Tibial nerve (tissue), 4 donors: ENCODE results near the gene MOB1B. TPM values are rescaled to one million over a fixed set of nuclear protein-coding genes. Genes with fewer than 3 reads are reported as not detected.

Experiments used
- DNase-seq, 2 donors: peaks; one replicate each; pipeline ENCODE4 v3.0.0-alpha.2; 2019; ENCODE audit warnings: low spot score in 2 of 2
- H3K27ac ChIP-seq, 4 donors: fragments of 200-600 bp; sonication (generic) in 3 of 4; one replicate each; pipeline ENCODE4 v1.5.1; 2017 to 2019; ENCODE audit warnings: mild to moderate bottlenecking in 1 of 4
- H3K27me3 ChIP-seq, 2 donors: fragments of 200-600 bp; sonication (generic) in 1 of 2; one replicate each; pipeline versions ENCODE4 v1.5.1 to v1.6.0; 2017 to 2019
- H3K36me3 ChIP-seq, 3 donors: fragments of 200-600 bp; sonication (generic); one replicate each; pipeline ENCODE4 v1.5.1; 2018 to 2019
- H3K4me1 ChIP-seq, 4 donors: fragments of 200-600 bp; sonication (generic) in 3 of 4; one replicate each; pipeline ENCODE4 v1.5.1; 2017 to 2019
- H3K4me3 ChIP-seq, 4 donors: fragments of 200-600 bp; sonication (generic) in 3 of 4; one replicate each; pipeline ENCODE4 v1.5.1; 2017 to 2019; ENCODE audit warnings: mild to moderate bottlenecking in 1 of 4, moderate library complexity in 1 of 4
- H3K9me3 ChIP-seq, 4 donors: fragments of 200-600 bp; sonication (generic) in 3 of 4; one replicate each; pipeline ENCODE4 v1.5.1; 2017 to 2019
- CTCF ChIP-seq, 5 experiments: fragments of 200-600 bp in 3 of 5; fragments of 450-650 bp in 2 of 5; sonication (generic) in 3 of 5; IDR thresholded peaks; one replicate each; pipeline ENCODE4 v1.5.1; 2016 to 2019; ENCODE audit warnings: antibody characterized with exemption in 5 of 5, mild to moderate bottlenecking in 3 of 5, moderate library complexity in 2 of 5
- EP300 ChIP-seq, 2 donors: sonication (generic); formaldehyde crosslinking; IDR thresholded peaks; one replicate each; pipeline ENCODE4 v1.6.1; 2017; ENCODE audit warnings: antibody characterized with exemption in 2 of 2, mild to moderate bottlenecking in 1 of 2
- POLR2A ChIP-seq, 2 donors: fragments of 450-650 bp; IDR thresholded peaks; one replicate each; pipeline ENCODE4 v1.6.1; 2017; ENCODE audit warnings: antibody characterized with exemption in 2 of 2, mild to moderate bottlenecking in 2 of 2, moderate library complexity in 2 of 2
- WGBS, 2 donors: methylation state at CpG; one replicate each; pipeline ENCODE4 v1.1.5; 2018; 5-methylcytosine and 5-hydroxymethylcytosine counted together
- total RNA-seq, 4 donors: library from RNA; depleted of rRNA; stranded (reverse); fragments of >200 nt; gene quantifications; one replicate each; pipeline ENCODE4 v1.1.0, GENCODE V29; 2016

Gene MOB1B
- total RNA-seq, 4 donors from 2014 or later = 12.7 to 23.8 (median 18.2) TPM

GRCh38 chr4:70925899-70926635, 23.9 kb downstream of the MOB1B start:
- Histone ChIP-seq H3K4me3 (no peak overlapping the region), H3K9me3 (no peaks in the 10 kb centered on the region), H3K4me1 (peaks cover 0 to 10% (median 3%) of the 10 kb centered on the region in 4 donors), H3K27ac (no peak overlapping the region), H3K36me3 (peaks cover 0 to 13% (median 0%) of the 10 kb centered on the region in 3 donors), H3K27me3 (no peaks in the 10 kb centered on the region)
- TF ChIP-seq EP300 (IDR thresholded peaks at IDR 0.05) (no peak), POLR2A (IDR thresholded peaks at IDR 0.05) (no peak), CTCF (IDR thresholded peaks at IDR 0.05) (no peak)
- WGBS, 2 donors = 66 to 74% methylated on average over 6 of the region's 6 CpGs
- DNase-seq = no peak

- peaks cover 0 to 13% (median 0%) of the 10 kb centered on the region in 3 donors for H3K36me3 ChIP-seq
- H3K4me1 ChIP-seq = peaks cover 0 to 14% (median 4%) of the 10 kb centered on the region in 4 donors
- 71 to 72% methylated on average over 8 of the region's 8 CpGs for WGBS, 2 donors
- no peak for DNase-seq
- H3K27ac ChIP-seq = no peak overlapping the region
- H3K9me3 ChIP-seq = peaks cover 0 to 1% (median 0%) of the 10 kb centered on the region in 4 donors
- H3K4me3 ChIP-seq = no peak overlapping the region
- no peaks in the 10 kb centered on the region for H3K27me3 ChIP-seq
- TF ChIP-seq CTCF (IDR thresholded peaks at IDR 0.05) (no peak), POLR2A (IDR thresholded peaks at IDR 0.05) (no peak), EP300 (IDR thresholded peaks at IDR 0.05) (no peak)
Observed at GRCh38 chr4:70927502-70928137, 25.5 kb downstream of the MOB1B start.

GRCh38 chr4:70930530-70931256, 28.5 kb downstream of the MOB1B start:
- TF ChIP-seq POLR2A (IDR thresholded peaks at IDR 0.05) (no peak), CTCF (IDR thresholded peaks at IDR 0.05) (no peak), EP300 (IDR thresholded peaks at IDR 0.05) (no peak)
- WGBS, 2 donors = 69 to 72% methylated on average over 2 of the region's 2 CpGs
- no peak for DNase-seq
- Histone ChIP-seq H3K4me1 (peaks cover 0 to 14% (median 4%) of the 10 kb centered on the region in 4 donors), H3K27me3 (no peaks in the 10 kb centered on the region), H3K4me3 (no peak overlapping the region), H3K27ac (no peak overlapping the region), H3K9me3 (peaks cover 0 to 6% (median 0%) of the 10 kb centered on the region in 4 donors), H3K36me3 (peaks cover 0 to 13% (median 0%) of the 10 kb centered on the region in 3 donors)

- Histone ChIP-seq H3K9me3 (peaks cover 0 to 6% (median 0%) of the 10 kb centered on the region in 4 donors), H3K27ac (no peak overlapping the region), H3K36me3 (peaks cover 0 to 13% (median 0%) of the 10 kb centered on the region in 3 donors), H3K4me1 (peaks cover 0 to 17% (median 4%) of the 10 kb centered on the region in 4 donors), H3K27me3 (no peaks in the 10 kb centered on the region), H3K4me3 (no peak overlapping the region)
- no peak for DNase-seq
- TF ChIP-seq EP300 (IDR thresholded peaks at IDR 0.05) (no peak), CTCF (IDR thresholded peaks at IDR 0.05) (no peak), POLR2A (IDR thresholded peaks at IDR 0.05) (no peak)
- 79 to 82% methylated on average over 1 of the region's 1 CpG for WGBS, 2 donors
Observed at GRCh38 chr4:70931347-70931746, 29.2 kb downstream of the MOB1B start.
